ENCODE data around the gene TMEM263.

- TF ChIP-seq EZH2 (IDR thresholded peaks at IDR 0.05) (no peak), POLR2AphosphoS5 (IDR thresholded peaks at IDR 0.05; ENCODE audit: borderline replicate concordance, low read depth, low read length) (no peak)
Measured at GRCh38 chr12:107017042-107017441, 61.3 kb downstream of the TMEM263 start.

All from SK-N-MC (cell line).